ENCODE data around the gene AR. TPM values are rescaled to one million over a fixed set of nuclear protein-coding genes. Genes with fewer than 3 reads are reported as not detected.

Gene AR
- total and polyA plus RNA-seq, 2 of the 4 experiments (the other 2 are of a cell fraction): 1.5 to 4.7 TPM

- CTCF ChIA-PET: no interaction called here
- dilution Hi-C loops (cut with HindIII; ENCODE audit: low sequenced_read_pairs, unreplicated experiment): no loop called here
These were observed 173.8 kb downstream of the AR start for GRCh38 chrX:67717571-67717970.

More at GRCh38 chrX:67717571-67717970, 173.8 kb downstream of the AR start:
- Histone ChIP-seq H3K36me3 (ENCODE audit: control insufficient read depth, insufficient read depth, low read length) (no peaks in the 10 kb centered on the region), H3K4ac (ENCODE audit: low read depth, low read length) (no peak overlapping the region), H3K4me2 (ENCODE audit: low read depth, low read length) (no peak overlapping the region), H3K9me1 (ENCODE audit: insufficient read depth, low read length) (no peaks in the 10 kb centered on the region), H4K8ac (ENCODE audit: low read depth in 2 of 2, low read length in 2 of 2) (no peak overlapping the region), H3K9ac (ENCODE audit: low read depth, low read length) (no peak overlapping the region), H3K79me1 (ENCODE audit: low read depth in 1 of 2, low read length in 2 of 2) (no peaks in the 10 kb centered on the region), H2AK9ac (replicated peaks; ENCODE audit: low read depth, low read length, poor library complexity) (no peak overlapping the region), H2AFZ (replicated peaks; ENCODE audit: low read length, poor library complexity) (no peak overlapping the region), H2BK15ac (ENCODE audit: low read depth, low read length) (no peak overlapping the region), H2AK5ac (ENCODE audit: low read depth, low read length) (no peak overlapping the region), H3K27me3 (ENCODE audit: control insufficient read depth, insufficient read depth, low read length) (no peaks in the 10 kb centered on the region), H2BK5ac (ENCODE audit: low read depth, low read length, poor library complexity, severe bottlenecking) (no peak overlapping the region), H3K56ac (ENCODE audit: extremely low read depth, insufficient read depth, low read length) (no peak overlapping the region), H3K9me3 (ENCODE audit: control insufficient read depth, insufficient read depth, low read length) (peaks cover 2% of the 10 kb centered on the region; the same call in 1 of the 2 replicates), H3K4me1 (ENCODE audit: control insufficient read depth, insufficient read depth, low read length) (no peaks in the 10 kb centered on the region), H4K5ac (ENCODE audit: low read depth, low read length) (no peak overlapping the region), H2BK120ac (ENCODE audit: low read depth, low read length) (no peak overlapping the region), H3K18ac (ENCODE audit: low read depth, low read length) (no peak overlapping the region), H3K4me3 (ENCODE audit: insufficient read depth, low read depth, low read length) (no peak overlapping the region), H2BK20ac (ENCODE audit: low read depth, low read length) (no peak overlapping the region), H3K23ac (ENCODE audit: low read depth, low read length) (no peak overlapping the region), H3K27ac (ENCODE audit: insufficient read depth, low read length) (no peak overlapping the region), H4K91ac (ENCODE audit: insufficient read depth, low read depth, low read length) (no peak overlapping the region), H4K20me1 (ENCODE audit: insufficient read depth, low read length) (no peaks in the 10 kb centered on the region), H3K14ac (replicated peaks; ENCODE audit: low read depth, low read length) (no peak overlapping the region)
- BruUV-seq (replicated peaks): no TSS peak
- no peak for DNase-seq
- WGBS, 2 experiments (ENCODE audit: extremely low coverage in 2 of 2, insufficient read length in 1 of 2): no CpG with 5 or more reads among the region's 4 CpGs
- intact Hi-C loops (cut with micrococcal nuclease): no loop called here
- POLR2A ChIA-PET (ENCODE audit: unreplicated experiment): no interaction called here
- no peak for TF ChIP-seq USF2 (IDR thresholded peaks at IDR 0.05; ENCODE audit: low read depth, low read length)
- in situ Hi-C loops (cut with MboI; ENCODE audit: low sequenced_read_pairs): no loop called here
- no peak for ATAC-seq (ENCODE audit: low read depth)

Measured in IMR-90 (cell line).